Neural crest cell (in vitro differentiated cells): ENCODE measurements around the gene TLE4. TPM values are rescaled to one million over a fixed set of nuclear protein-coding genes. Genes with fewer than 3 reads are reported as not detected.
A peak's percentile ranks its signal among the peaks of the same experiment; 100 is the strongest.

Experiments used
- DNase-seq: peaks from one replicate; pipeline ENCODE4 v3.0.0; 2021; ENCODE audit warnings: low read depth, mixed read lengths, low spot score
- H3K27ac Mint-ChIP-seq: one replicate; pipeline ENCODE4 v1.8.0; 2021; ENCODE audit warnings: mild to moderate bottlenecking, mixed read lengths; ENCODE audit not compliant: unreplicated experiment
- H3K27me3 Mint-ChIP-seq: 2 replicates; pipeline ENCODE4 v1.8.0; 2021; ENCODE audit warnings: low read depth, mild to moderate bottlenecking, mixed read lengths
- H3K36me3 Mint-ChIP-seq: 2 replicates; pipeline ENCODE4 v1.8.0; 2021; ENCODE audit warnings: low read depth, mild to moderate bottlenecking, mixed read lengths
- H3K4me1 Mint-ChIP-seq: 2 replicates; pipeline ENCODE4 v1.8.0; 2021; ENCODE audit warnings: mixed read lengths
- H3K4me3 Mint-ChIP-seq: one replicate; pipeline ENCODE4 v1.8.0; 2021; ENCODE audit warnings: mild to moderate bottlenecking, mixed read lengths
- H3K9me3 Mint-ChIP-seq: 2 replicates; pipeline ENCODE4 v1.8.0; 2021; ENCODE audit warnings: mixed read lengths
- total RNA-seq: library from RNA; stranded (reverse); gene quantifications from 2 replicates; pipeline ENCODE4 v1.2.1, GENCODE V29; 2021
- TF ChIP-seq, protein P1 (sequence below): fragments of 200-600 bp; sonication (generic); conservative IDR thresholded peaks from 2 replicates; pipeline ENCODE4 v1.5.0; 2021; ENCODE audit warnings: antibody characterized with exemption, mild to moderate bottlenecking

The TLE4 gene
- total RNA-seq, 1 donor from 2014 or later: 85.8 TPM

DNA sequence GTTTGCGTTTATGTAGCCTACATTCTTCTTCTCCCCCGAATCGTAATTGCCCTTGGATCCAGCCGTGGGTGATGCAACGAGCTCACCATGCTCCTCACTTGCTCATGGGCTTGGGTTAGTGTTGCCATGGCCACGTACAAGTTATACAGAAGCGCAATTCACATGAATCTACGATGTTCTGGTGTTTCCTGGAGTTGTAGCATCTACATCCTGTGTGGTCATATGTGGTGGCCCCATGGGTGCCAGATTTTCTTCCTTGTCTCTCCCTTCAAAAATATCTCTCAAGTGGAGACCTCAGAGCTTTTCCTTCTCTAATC, 115.3 kb downstream of the TLE4 start:
- TF ChIP-seq, protein P1, sequence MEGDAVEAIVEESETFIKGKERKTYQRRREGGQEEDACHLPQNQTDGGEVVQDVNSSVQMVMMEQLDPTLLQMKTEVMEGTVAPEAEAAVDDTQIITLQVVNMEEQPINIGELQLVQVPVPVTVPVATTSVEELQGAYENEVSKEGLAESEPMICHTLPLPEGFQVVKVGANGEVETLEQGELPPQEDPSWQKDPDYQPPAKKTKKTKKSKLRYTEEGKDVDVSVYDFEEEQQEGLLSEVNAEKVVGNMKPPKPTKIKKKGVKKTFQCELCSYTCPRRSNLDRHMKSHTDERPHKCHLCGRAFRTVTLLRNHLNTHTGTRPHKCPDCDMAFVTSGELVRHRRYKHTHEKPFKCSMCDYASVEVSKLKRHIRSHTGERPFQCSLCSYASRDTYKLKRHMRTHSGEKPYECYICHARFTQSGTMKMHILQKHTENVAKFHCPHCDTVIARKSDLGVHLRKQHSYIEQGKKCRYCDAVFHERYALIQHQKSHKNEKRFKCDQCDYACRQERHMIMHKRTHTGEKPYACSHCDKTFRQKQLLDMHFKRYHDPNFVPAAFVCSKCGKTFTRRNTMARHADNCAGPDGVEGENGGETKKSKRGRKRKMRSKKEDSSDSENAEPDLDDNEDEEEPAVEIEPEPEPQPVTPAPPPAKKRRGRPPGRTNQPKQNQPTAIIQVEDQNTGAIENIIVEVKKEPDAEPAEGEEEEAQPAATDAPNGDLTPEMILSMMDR: no peak
- H3K4me3 Mint-ChIP-seq: no peak overlapping the region
- H3K36me3 Mint-ChIP-seq: peaks cover 10% of the 10 kb centered on the region
- H3K9me3 Mint-ChIP-seq: peaks cover 4% of the 10 kb centered on the region
- no peaks in the 10 kb centered on the region for H3K27me3 Mint-ChIP-seq
- peaks cover 53% of the 10 kb centered on the region for H3K4me1 Mint-ChIP-seq
- no peak for DNase-seq
- H3K27ac Mint-ChIP-seq: peak overlapping the region; percentile 0

DNA sequence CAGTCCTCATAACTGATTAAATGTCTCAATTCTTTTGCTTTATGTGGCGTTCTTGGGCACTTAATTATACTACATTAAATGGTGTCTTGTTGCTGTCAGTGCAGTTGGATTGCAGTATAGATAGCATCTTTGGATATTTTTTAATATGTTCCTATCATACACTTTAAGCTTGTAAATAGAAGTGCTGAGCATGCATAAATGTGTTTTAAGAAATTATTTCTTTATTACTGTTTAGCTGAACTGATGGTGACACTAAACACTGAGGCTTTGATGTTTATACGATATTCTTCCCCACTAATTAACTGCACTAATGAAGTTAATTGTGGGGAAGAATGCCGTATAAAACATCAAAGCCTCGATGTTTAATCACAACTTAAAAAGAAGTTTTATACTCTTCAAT, 116.6 kb downstream of the TLE4 start:
- no peak overlapping the region for H3K27ac Mint-ChIP-seq
- DNase-seq: no peak
- H3K27me3 Mint-ChIP-seq: no peaks in the 10 kb centered on the region
- H3K36me3 Mint-ChIP-seq: peaks cover 10% of the 10 kb centered on the region
- peaks cover 54% of the 10 kb centered on the region for H3K4me1 Mint-ChIP-seq
- H3K9me3 Mint-ChIP-seq: peaks cover 4% of the 10 kb centered on the region
- TF ChIP-seq, protein P1: no peak
- H3K4me3 Mint-ChIP-seq: no peak overlapping the region

DNA sequence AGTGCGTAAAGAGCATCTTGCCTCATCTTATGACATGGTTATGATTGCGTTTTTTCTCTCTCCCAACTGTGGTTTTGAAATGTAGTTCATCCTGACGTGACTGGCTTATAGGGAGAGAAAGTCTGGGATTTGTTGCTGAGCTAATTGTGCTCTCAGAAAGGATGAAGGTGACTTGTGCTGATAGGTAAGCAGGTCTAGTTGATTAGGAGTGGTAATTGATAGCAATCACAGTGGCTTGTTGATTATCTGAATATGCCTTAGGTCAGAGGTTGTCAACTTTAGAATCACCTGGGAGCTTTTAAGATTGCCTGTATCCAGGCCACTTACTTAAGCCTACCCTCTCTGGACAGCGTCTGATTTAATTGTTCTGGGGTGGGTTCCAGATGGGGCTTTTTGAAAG, 117.8 kb downstream of the TLE4 start:
- TF ChIP-seq, protein P1: no peak
- Mint-ChIP-seq H3K9me3 (peaks cover 4% of the 10 kb centered on the region), H3K27ac (no peak overlapping the region), H3K36me3 (peaks cover 8% of the 10 kb centered on the region), H3K27me3 (no peaks in the 10 kb centered on the region), H3K4me1 (peaks cover 66% of the 10 kb centered on the region), H3K4me3 (no peak overlapping the region)
- DNase-seq: no peak

DNA sequence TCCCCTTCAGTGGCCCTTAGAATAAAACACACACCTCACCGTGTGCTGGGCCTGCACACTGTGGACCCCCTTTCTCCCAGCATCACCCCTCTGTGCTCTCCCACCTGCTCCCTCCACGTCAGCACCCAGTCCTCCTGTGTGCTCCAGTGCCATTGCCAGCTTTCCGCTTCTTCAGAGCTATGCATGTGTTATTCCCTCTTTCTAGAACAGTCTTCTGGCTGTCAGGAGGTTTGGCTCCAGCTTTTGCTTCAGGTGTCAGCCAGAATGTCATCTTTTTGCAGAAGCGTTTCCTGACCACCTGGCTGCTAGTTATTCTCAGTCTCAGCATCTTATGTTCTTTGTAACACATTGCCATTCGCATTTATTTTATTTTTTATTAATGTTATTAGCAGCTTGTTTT, 119.7 kb downstream of the TLE4 start:
- Mint-ChIP-seq H3K27me3 (no peaks in the 10 kb centered on the region), H3K4me3 (no peak overlapping the region), H3K36me3 (peaks cover 8% of the 10 kb centered on the region), H3K9me3 (peaks cover 4% of the 10 kb centered on the region), H3K4me1 (peaks cover 67% of the 10 kb centered on the region), H3K27ac (no peak overlapping the region)
- TF ChIP-seq, protein P1: no peak
- DNase-seq: no peak

DNA sequence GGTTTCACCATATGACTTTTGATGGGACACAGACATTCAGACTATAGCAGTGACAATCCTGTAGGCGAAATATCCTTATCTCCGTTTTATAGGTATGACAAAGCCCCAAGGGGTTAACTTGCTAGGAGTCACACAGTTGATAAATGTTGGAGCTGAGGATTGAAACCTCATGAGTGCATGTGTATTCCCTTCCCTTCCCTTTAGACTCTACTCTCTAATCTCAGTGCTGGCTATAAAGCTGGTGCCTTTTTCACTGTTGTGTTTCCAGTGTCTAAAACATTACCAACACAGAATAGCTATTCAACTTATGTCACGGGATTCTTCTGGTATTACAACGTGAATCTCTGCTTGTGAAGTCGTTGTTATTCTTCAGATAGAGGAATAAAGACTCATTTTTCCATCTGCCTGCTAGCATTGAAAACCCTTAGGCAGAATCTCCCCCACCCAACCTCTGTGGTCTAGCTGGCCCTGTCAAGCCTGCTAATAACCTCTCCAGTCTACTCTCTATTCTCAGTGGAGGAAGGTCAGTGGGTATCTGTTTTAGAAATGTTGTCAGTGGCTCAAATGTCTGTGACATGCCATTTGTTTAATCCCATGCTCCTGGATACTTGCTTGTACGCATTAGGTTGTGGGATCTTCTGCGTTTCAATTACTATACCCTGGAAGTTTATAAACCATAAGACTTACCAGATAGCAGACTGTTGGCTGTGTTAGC, 121.2 kb downstream of the TLE4 start:
- Mint-ChIP-seq H3K4me1 (peaks cover 52% of the 10 kb centered on the region), H3K27me3 (no peaks in the 10 kb centered on the region), H3K9me3 (peaks cover 4% of the 10 kb centered on the region), H3K4me3 (no peak overlapping the region), H3K36me3 (peaks cover 5% of the 10 kb centered on the region), H3K27ac (peak overlapping the region; percentile 47)
- TF ChIP-seq, protein P1: no peak
- no peak for DNase-seq
